Measurements from ENCODE around the gene SNCB. TPM values are rescaled to one million over a fixed set of nuclear protein-coding genes. Genes with fewer than 3 reads are reported as not detected.

SNCB gene
- total and polyA plus RNA-seq, 9 donors, result 0.13 TPM; not detected in 8

GRCh38 chr5:176590035-176590717 lies 40.2 kb downstream of the SNCB start:
- Histone ChIP-seq H3K27me3 (no peaks in the 10 kb centered on the region), H3K4me1 (ENCODE audit: insufficient read depth) (no peaks in the 10 kb centered on the region), H3K9me3 (peaks cover 0 to 12% of the 10 kb centered on the region in 2 donors), H3K4me3 (no peak overlapping the region), H3K27ac (no peak overlapping the region), H3K36me3 (no peaks in the 10 kb centered on the region)
- no peak for DNase-seq
- TF ChIP-seq EP300 (IDR thresholded peaks at IDR 0.05), result no peak
- no peak for TF ChIP-seq POLR2A (IDR thresholded peaks at IDR 0.05)
- TF ChIP-seq, protein P1, sequence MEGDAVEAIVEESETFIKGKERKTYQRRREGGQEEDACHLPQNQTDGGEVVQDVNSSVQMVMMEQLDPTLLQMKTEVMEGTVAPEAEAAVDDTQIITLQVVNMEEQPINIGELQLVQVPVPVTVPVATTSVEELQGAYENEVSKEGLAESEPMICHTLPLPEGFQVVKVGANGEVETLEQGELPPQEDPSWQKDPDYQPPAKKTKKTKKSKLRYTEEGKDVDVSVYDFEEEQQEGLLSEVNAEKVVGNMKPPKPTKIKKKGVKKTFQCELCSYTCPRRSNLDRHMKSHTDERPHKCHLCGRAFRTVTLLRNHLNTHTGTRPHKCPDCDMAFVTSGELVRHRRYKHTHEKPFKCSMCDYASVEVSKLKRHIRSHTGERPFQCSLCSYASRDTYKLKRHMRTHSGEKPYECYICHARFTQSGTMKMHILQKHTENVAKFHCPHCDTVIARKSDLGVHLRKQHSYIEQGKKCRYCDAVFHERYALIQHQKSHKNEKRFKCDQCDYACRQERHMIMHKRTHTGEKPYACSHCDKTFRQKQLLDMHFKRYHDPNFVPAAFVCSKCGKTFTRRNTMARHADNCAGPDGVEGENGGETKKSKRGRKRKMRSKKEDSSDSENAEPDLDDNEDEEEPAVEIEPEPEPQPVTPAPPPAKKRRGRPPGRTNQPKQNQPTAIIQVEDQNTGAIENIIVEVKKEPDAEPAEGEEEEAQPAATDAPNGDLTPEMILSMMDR (IDR thresholded peaks at IDR 0.05), result no peak
- intact Hi-C loops (cut with DNase I), result no loop called here
- 78 to 86% (median 82%) methylated on average over 17 of the region's 17 CpGs for WGBS, 3 donors

DNA sequence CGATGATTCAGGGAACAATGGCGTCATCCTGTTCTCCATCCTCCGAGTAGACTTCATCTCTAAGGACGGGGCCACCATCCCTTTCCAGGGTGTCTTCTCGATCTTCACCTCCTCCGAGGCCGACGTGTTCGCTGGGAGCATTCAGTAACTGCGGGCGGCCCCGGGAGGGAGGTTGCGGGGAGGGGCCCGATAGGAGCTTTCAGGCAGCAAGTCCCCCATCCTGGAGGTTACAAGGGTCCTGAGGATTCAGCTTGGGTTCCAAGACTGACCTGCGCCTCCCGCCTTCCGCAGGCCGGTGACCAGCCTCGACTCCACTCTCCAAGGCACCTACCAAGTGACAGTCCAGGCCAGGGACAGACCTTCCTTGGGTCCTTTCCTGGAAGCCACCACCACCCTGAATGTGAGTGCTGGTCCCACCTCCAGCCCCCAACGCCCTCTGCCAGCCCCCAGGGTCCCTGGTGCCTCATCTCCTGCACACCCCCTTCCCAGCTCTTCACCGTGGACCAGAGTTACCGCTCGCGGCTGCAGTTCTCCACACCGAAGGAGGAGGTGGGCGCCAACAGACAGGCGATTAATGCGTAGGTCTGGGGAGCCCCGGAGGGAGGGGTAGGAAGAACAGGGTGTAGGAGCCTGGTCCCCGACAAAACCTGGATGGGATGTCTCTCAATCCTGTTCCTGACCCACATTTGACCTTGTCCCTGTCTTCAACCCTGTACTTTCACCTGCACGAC lies 41.1 kb downstream of the SNCB start:
- 79 to 87% (median 85%) methylated on average over 31 of the region's 31 CpGs for WGBS, 3 donors
- DNase-seq, result no peak
- no peaks in the 10 kb centered on the region for H3K36me3 ChIP-seq
- no peaks in the 10 kb centered on the region for H3K27me3 ChIP-seq
- no peak overlapping the region for H3K27ac ChIP-seq
- intact Hi-C loops (cut with DNase I), result no loop called here
- TF ChIP-seq EP300 (IDR thresholded peaks at IDR 0.05) (no peak), POLR2A (IDR thresholded peaks at IDR 0.05) (no peak)
- TF ChIP-seq, protein P1 (IDR thresholded peaks at IDR 0.05), result no peak
- peaks cover 0 to 21% of the 10 kb centered on the region in 2 donors for H3K9me3 ChIP-seq
- no peak overlapping the region for H3K4me3 ChIP-seq
- no peaks in the 10 kb centered on the region for H3K4me1 ChIP-seq (ENCODE audit: insufficient read depth)

DNA sequence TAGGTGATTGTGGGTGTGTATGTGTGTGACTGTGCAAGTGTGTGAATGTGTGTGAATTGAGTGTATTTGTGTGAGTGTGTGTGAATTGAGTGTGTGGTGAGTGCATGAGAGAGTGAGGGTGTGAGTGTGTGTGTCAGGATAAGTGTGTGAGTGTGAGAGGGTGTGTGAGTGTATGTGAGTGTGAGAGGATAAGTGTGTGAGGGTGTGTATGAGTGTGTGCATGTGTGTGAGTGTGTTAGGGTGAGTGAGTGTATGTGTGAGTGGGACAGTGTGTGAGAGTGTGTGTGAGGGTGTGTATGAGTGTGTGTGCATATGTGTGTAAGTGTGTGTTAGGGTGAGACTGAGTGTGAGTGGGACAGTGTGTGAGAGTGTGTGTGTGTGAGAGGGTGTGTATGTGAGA lies 42.0 kb downstream of the SNCB start:
- Histone ChIP-seq H3K36me3 (no peaks in the 10 kb centered on the region), H3K27ac (no peak overlapping the region), H3K27me3 (no peaks in the 10 kb centered on the region), H3K4me3 (no peak overlapping the region), H3K4me1 (ENCODE audit: insufficient read depth) (no peaks in the 10 kb centered on the region), H3K9me3 (peaks cover 0 to 22% of the 10 kb centered on the region in 2 donors)
- TF ChIP-seq, protein P1 (IDR thresholded peaks at IDR 0.05), result no peak
- intact Hi-C loops (cut with DNase I), result no loop called here
- no peak for DNase-seq

- no peak for DNase-seq
- Histone ChIP-seq H3K4me3 (no peak overlapping the region), H3K36me3 (no peaks in the 10 kb centered on the region), H3K27ac (no peak overlapping the region), H3K9me3 (peaks cover 0 to 22% of the 10 kb centered on the region in 2 donors), H3K27me3 (no peaks in the 10 kb centered on the region), H3K4me1 (ENCODE audit: insufficient read depth) (no peaks in the 10 kb centered on the region)
- 73 to 83% (median 82%) methylated on average over 7 of the region's 7 CpGs for WGBS, 3 donors
- intact Hi-C loops (cut with DNase I), result no loop called here
- no peak for TF ChIP-seq EP300 (IDR thresholded peaks at IDR 0.05)
- TF ChIP-seq POLR2A (IDR thresholded peaks at IDR 0.05), result no peak
- TF ChIP-seq, protein P1 (IDR thresholded peaks at IDR 0.05), result no peak
Observed at GRCh38 chr5:176587398-176587797, 42.9 kb downstream of the SNCB start.

All from ovary (tissue), 9 donors.